Endothelial cell of umbilical vein (primary cell): ENCODE results near the gene MYO9B.

Source experiments
- FOS ChIP-seq: IDR thresholded peaks from 2 replicates; pipeline ENCODE4 v1.6.1; 2011; ENCODE audit warnings: mild to moderate bottlenecking, low read length, moderate library complexity, borderline replicate concordance; ENCODE audit not compliant: insufficient read depth
- GATA2 ChIP-seq: IDR thresholded peaks from 2 replicates; pipeline ENCODE4 v1.7.0; 2011; ENCODE audit warnings: low read depth, mild to moderate bottlenecking, moderate library complexity, mixed read lengths, low read length; ENCODE audit not compliant: insufficient read length, insufficient read depth
- POLR2A ChIP-seq: IDR thresholded peaks from 2 replicates; pipeline ENCODE4 v1.6.1; 2012; ENCODE audit warnings: low read depth, mild to moderate bottlenecking, control low read depth, low read length
- POLR2AphosphoS5 ChIP-seq: IDR thresholded peaks from 2 replicates; pipeline ENCODE4 v1.6.1; 2012; ENCODE audit warnings: low read depth, mild to moderate bottlenecking, control low read depth, low read length, moderate library complexity; ENCODE audit not compliant: insufficient read depth
- TF ChIP-seq, protein P1 (sequence below), 2 donors: IDR thresholded peaks; 1 replicate in 1 of 2; 2 replicates in 1 of 2; pipeline ENCODE4 v1.5.1; 2011; ENCODE audit warnings: low read length in 2 of 2, mild to moderate bottlenecking in 2 of 2, moderate library complexity in 2 of 2, control low read depth in 1 of 2, inconsistent platforms in 1 of 2, low read depth in 1 of 2; ENCODE audit not compliant: insufficient read depth in 1 of 2; ENCODE audit errors: extremely low read depth in 1 of 2
- TF ChIP-seq, protein P2 (sequence below): IDR thresholded peaks from 2 replicates; pipeline ENCODE4 v1.6.1; 2011; ENCODE audit not compliant: insufficient read depth, insufficient read length

DNA sequence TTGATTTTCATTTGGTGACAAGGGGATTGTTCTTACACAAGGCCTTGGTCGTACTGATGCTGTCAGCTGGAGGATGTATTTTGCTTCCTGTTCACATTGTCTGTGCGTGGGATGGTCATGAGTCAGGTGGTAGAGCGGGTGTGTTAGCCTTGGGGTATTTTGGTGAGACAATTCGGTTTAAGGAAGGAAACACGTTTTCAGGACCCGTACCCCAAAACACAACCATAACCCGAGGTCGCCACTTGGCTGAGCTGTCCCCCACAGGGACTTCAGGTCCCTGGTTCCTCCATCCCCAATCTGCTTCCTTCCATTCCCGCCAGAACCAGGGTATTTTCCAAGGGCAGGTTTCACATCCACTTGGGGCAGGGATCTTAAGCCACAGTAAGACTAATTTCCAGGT lies 15.0 kb downstream of the MYO9B start:
- TF ChIP-seq, protein P1, sequence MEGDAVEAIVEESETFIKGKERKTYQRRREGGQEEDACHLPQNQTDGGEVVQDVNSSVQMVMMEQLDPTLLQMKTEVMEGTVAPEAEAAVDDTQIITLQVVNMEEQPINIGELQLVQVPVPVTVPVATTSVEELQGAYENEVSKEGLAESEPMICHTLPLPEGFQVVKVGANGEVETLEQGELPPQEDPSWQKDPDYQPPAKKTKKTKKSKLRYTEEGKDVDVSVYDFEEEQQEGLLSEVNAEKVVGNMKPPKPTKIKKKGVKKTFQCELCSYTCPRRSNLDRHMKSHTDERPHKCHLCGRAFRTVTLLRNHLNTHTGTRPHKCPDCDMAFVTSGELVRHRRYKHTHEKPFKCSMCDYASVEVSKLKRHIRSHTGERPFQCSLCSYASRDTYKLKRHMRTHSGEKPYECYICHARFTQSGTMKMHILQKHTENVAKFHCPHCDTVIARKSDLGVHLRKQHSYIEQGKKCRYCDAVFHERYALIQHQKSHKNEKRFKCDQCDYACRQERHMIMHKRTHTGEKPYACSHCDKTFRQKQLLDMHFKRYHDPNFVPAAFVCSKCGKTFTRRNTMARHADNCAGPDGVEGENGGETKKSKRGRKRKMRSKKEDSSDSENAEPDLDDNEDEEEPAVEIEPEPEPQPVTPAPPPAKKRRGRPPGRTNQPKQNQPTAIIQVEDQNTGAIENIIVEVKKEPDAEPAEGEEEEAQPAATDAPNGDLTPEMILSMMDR (IDR thresholded peaks at IDR 0.05; ENCODE audit: extremely low read depth in 1 of 2, insufficient read depth in 1 of 2, low read depth in 1 of 2, low read length in 2 of 2) = no peak
- no peak for TF ChIP-seq POLR2A
- no peak for TF ChIP-seq POLR2AphosphoS5
- no peak for TF ChIP-seq FOS
- TF ChIP-seq GATA2 = no peak
- TF ChIP-seq, protein P2, sequence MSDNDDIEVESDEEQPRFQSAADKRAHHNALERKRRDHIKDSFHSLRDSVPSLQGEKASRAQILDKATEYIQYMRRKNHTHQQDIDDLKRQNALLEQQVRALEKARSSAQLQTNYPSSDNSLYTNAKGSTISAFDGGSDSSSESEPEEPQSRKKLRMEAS = no peak
